HL-60 (cell line): ENCODE measurements around the gene ADGRB3.

Experiments used
- POLR2AphosphoS5 ChIP-seq: IDR thresholded peaks from 2 replicates; pipeline ENCODE4 v1.6.1; 2012; ENCODE audit warnings: low read depth
- TF ChIP-seq, protein P1 (sequence below): IDR thresholded peaks from 2 replicates; pipeline ENCODE4 v1.6.1; 2012; ENCODE audit warnings: low read depth; ENCODE audit not compliant: insufficient replicate concordance
- TF ChIP-seq, protein P2 (sequence below): IDR thresholded peaks from one replicate; pipeline ENCODE4 v1.5.1; 2011; ENCODE audit warnings: low read length, control low read depth, inconsistent platforms; ENCODE audit not compliant: insufficient read depth

DNA sequence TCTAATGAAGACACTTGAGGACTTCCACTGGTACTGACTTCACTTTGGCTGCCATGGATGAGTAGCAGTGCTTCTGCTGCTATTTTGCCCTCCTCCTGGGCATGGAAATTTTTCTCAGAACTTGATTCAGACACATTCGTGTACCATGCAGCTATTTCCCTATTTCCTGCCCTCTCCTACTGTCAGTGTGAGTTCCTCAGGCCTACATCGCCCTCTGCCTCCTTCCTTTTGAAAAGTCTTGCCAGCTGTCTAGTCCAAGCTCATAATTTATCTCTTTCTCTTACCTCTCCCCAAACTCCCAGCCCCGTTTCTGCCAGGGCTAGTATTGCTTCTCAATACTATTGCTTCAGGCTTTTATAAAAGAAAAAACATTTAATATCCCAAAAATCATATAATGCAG, 470.2 kb downstream of the ADGRB3 start:
- TF ChIP-seq, protein P1, sequence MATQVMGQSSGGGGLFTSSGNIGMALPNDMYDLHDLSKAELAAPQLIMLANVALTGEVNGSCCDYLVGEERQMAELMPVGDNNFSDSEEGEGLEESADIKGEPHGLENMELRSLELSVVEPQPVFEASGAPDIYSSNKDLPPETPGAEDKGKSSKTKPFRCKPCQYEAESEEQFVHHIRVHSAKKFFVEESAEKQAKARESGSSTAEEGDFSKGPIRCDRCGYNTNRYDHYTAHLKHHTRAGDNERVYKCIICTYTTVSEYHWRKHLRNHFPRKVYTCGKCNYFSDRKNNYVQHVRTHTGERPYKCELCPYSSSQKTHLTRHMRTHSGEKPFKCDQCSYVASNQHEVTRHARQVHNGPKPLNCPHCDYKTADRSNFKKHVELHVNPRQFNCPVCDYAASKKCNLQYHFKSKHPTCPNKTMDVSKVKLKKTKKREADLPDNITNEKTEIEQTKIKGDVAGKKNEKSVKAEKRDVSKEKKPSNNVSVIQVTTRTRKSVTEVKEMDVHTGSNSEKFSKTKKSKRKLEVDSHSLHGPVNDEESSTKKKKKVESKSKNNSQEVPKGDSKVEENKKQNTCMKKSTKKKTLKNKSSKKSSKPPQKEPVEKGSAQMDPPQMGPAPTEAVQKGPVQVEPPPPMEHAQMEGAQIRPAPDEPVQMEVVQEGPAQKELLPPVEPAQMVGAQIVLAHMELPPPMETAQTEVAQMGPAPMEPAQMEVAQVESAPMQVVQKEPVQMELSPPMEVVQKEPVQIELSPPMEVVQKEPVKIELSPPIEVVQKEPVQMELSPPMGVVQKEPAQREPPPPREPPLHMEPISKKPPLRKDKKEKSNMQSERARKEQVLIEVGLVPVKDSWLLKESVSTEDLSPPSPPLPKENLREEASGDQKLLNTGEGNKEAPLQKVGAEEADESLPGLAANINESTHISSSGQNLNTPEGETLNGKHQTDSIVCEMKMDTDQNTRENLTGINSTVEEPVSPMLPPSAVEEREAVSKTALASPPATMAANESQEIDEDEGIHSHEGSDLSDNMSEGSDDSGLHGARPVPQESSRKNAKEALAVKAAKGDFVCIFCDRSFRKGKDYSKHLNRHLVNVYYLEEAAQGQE, result no peak
- TF ChIP-seq, protein P2, sequence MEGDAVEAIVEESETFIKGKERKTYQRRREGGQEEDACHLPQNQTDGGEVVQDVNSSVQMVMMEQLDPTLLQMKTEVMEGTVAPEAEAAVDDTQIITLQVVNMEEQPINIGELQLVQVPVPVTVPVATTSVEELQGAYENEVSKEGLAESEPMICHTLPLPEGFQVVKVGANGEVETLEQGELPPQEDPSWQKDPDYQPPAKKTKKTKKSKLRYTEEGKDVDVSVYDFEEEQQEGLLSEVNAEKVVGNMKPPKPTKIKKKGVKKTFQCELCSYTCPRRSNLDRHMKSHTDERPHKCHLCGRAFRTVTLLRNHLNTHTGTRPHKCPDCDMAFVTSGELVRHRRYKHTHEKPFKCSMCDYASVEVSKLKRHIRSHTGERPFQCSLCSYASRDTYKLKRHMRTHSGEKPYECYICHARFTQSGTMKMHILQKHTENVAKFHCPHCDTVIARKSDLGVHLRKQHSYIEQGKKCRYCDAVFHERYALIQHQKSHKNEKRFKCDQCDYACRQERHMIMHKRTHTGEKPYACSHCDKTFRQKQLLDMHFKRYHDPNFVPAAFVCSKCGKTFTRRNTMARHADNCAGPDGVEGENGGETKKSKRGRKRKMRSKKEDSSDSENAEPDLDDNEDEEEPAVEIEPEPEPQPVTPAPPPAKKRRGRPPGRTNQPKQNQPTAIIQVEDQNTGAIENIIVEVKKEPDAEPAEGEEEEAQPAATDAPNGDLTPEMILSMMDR, result no peak
- no peak for TF ChIP-seq POLR2AphosphoS5
